GM12801 (cell line): ENCODE data around the gene GALR2.

Source experiments
- CTCF ChIP-seq: IDR thresholded peaks from one replicate; pipeline ENCODE4 v1.5.1; 2011; ENCODE audit warnings: control low read depth; ENCODE audit not compliant: insufficient read length; ENCODE audit errors: extremely low read depth

GALR2 gene

GRCh38 chr17:76120658-76121008, 46.1 kb downstream of the GALR2 start:
- no peak for TF ChIP-seq CTCF

GRCh38 chr17:76121932-76122430, 47.4 kb downstream of the GALR2 start:
- TF ChIP-seq CTCF: no peak

- TF ChIP-seq CTCF: no peak
Measured at GRCh38 chr17:76122431-76123190, 48.0 kb downstream of the GALR2 start.

- no peak for TF ChIP-seq CTCF
Measured at GRCh38 chr17:76123191-76123499, 48.6 kb downstream of the GALR2 start.

- TF ChIP-seq CTCF: no peak
Measured at GRCh38 chr17:76123749-76124581, 49.4 kb downstream of the GALR2 start.

GRCh38 chr17:76124582-76125390, 50.2 kb downstream of the GALR2 start:
- TF ChIP-seq CTCF: no peak

- TF ChIP-seq CTCF: no peak
Measured at GRCh38 chr17:76125391-76125675, 50.8 kb downstream of the GALR2 start.
